HG02852 (cell line): ENCODE data around the gene RPL7A.
"Not testable (repeated sequence)": the region's sequence is repeated elsewhere in the genome, so short reads cannot be mapped to it uniquely, and the experiment has no call there.

ENCODE experiments used
- ATAC-seq: cut with Tn5 transposase; IDR thresholded peaks from one replicate; pipeline ENCODE4 v1.9.1; 2021; ENCODE audit warnings: mild to moderate bottlenecking, moderate library complexity; ENCODE audit not compliant: unreplicated experiment

RPL7A gene

GRCh38 chr9:133347985-133348717, at the start of gene RPL7A, which contains the start of gene MED22:
Gene RPL7A (plus strand): TSS chr9:133348218. CDS start chr9:133348244, 26 bp downstream.
Gene MED22 (minus strand): TSS chr9:133348131. CDS start chr9:133346662, 1,469 bp downstream.
- peak; percentile 61 for ATAC-seq

- not testable (repeated sequence) for ATAC-seq
Observed at GRCh38 chr9:133299996-133300395, 48.0 kb upstream of the RPL7A start.

GRCh38 chr9:133301253-133302230, 46.5 kb upstream of the RPL7A start:
- no peak for ATAC-seq

GRCh38 chr9:133303266-133304157, 44.5 kb upstream of the RPL7A start:
- ATAC-seq, result no peak

DNA sequence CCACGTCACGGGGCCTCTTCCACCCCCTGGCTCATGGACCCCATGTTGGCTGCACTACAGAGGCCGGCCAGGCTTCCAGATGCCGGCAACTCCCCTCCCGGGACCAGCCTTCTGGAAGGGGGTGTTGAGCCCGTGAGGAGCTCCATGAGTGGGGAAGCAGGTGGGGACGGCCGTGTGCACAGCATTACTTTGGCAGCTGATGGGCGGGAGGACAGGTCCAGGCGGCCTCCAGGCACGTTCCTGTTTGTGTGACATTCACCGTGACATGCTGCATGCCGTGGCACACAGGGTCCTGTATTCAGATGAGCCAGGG, 43.9 kb upstream of the RPL7A start:
- ATAC-seq, result no peak

GRCh38 chr9:133304477-133305377, 43.3 kb upstream of the RPL7A start:
- ATAC-seq, result no peak

DNA sequence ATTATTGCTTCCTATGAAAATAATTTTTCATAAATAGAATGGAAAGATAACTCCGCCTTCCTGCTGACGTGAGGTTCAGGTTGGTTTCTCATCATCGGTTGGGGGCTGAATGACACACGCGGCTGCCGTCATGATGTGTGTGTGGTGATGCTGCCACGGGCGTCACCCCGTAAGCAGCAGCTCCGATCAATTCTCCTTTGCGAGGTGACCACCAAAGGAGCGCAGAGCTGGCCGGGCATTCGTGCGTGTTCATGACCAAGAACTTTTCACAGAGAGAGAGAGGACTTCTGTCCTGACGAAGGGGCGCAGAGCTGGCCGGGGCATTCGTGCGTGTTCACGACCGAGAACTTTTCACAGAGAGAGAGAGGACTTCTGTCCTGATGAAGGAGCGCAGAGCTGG, 42.3 kb upstream of the RPL7A start:
- no peak for ATAC-seq

DNA sequence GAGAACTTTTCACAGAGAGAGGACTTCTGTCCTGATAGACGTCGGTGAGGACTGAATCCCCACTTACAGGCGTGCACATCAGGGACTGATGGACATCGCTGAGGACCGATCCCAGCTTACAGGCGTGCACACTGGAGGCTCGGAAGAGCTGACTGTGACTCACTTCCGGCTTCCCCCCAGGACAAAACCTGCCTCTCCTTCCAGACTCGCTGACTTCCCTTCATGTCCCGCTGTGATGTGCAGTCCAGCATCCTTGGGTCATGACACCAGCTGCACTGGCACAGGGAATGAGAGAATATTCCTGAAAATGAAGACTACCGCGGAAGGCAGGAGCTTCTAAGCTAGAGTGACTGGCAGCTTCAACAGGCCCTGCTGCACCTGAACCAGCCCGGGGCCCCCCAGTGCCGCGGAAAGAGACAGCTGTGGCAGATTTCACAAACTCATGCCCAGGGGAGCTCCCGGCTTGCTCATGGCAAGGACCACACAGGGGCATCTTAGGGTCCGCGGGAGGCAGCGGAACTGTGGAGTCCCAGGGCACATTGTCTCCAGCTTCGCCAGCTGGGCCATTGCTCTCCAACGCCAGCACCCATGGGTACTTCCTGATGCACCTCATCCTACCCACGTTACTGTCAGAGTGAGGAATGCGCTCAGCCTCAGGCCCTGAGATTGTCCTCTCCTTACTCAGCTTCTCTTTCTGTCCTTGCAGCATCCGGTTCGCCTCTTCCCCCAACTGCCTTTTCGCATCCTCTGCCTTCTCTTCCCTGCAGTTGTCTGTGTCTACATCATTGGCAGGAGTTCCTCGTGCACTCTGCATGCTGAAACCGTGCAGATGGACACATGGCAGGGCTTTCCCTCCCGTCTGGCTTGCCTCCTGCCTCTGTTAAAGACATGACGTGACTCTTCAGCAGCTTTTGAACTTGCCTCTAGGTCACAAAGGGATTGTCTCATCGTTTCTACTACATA, 41.5 kb upstream of the RPL7A start:
- ATAC-seq, result no peak

- ATAC-seq, result no peak
Observed at GRCh38 chr9:133307301-133307700, 40.7 kb upstream of the RPL7A start.

DNA sequence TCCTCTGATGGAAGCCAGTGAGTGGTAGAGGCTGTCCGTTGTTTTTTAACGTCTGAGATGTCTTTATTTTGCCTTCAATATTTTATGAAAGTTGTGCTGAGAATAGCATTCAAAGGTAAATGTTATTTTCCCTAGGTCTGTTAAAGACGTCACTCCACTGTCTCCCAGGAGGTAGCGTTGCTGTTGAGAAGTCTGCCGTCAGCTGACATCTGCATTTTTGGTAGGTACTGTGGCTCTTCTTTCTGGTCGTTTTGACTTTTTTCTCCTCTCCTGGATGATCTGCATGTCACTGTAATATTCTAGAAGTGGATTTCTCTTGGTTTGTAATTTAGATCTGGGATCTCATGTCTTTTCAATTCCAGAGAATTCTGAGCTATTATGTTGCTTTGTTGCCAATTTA, 38.4 kb upstream of the RPL7A start:
- no peak for ATAC-seq

- no peak for ATAC-seq
Observed at GRCh38 chr9:133315997-133316396, 32.0 kb upstream of the RPL7A start.

GRCh38 chr9:133317551-133317950, 30.5 kb upstream of the RPL7A start:
- not testable (repeated sequence) for ATAC-seq

- no peak for ATAC-seq
Observed at GRCh38 chr9:133320421-133320881, 27.6 kb upstream of the RPL7A start.

GRCh38 chr9:133321411-133321935, 26.5 kb upstream of the RPL7A start:
- no peak for ATAC-seq

DNA sequence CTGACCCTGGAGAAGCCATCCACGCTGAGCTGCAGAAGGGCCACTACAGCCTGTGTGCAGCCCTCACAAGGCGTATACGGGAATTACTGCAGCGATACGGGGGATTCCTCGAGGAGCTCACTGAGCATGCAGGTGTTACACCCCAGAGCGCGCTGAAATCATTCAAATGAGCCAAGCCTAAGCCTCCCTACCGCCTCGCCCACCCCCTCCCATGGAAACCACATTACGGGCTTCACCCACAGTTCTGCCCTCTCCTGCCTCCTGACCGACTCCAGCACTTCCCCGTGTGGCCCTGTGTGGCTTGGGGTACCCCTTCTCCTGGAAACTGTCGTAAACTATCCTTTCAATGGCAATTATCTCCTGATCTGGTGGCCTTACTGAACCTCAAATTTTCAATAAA, 25.3 kb upstream of the RPL7A start:
- no peak for ATAC-seq

- no peak for ATAC-seq
Observed at GRCh38 chr9:133323211-133323610, 24.8 kb upstream of the RPL7A start.

- ATAC-seq, result no peak
Observed at GRCh38 chr9:133323991-133324703, 23.9 kb upstream of the RPL7A start.

DNA sequence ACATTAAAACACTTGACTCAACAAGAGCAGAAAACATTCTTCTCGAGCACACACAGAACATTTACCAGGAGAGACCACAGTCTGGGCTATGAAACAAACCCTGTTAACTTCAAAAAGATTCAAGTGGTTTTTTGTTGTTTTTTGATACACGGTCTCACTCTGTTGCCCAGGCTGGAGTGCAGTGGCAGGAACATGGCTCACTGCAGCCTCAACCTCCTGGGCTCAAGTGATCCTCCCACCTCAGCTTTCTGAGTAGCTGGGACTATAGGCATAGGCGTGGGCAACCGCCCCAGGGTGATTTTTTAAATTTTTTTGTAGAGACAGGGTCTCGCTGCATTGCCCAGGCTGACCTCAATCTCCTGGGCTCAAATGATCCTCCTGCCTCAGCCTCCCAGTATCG, 21.0 kb upstream of the RPL7A start:
- not testable (repeated sequence) for ATAC-seq
